NCI-H460 (cell line): ENCODE measurements around the gene FREM2. TPM values are rescaled to one million over a fixed set of nuclear protein-coding genes. Genes with fewer than 3 reads are reported as not detected.

ENCODE experiments used
- DNase-seq: peaks from one replicate; pipeline ENCODE4 v3.0.0-alpha.2; 2016; ENCODE audit warnings: low read depth; ENCODE audit errors: extremely low read depth
- small RNA-seq, 2 experiments: library from RNA; depleted of rRNA; stranded (forward); fragments of <200 nt; gene quantifications; one replicate each; pipeline ENCODE3, GENCODE V24; 2014
- total RNA-seq: library from RNA; depleted of rRNA; stranded (reverse); fragments of >200 nt; shearing (Covaris generic); gene quantifications from 2 replicates; pipeline ENCODE4 v1.2.3, GENCODE V29; 2014

Gene FREM2
- total RNA-seq, 1 experiment from 2014 or later: 0.37 TPM

DNA sequence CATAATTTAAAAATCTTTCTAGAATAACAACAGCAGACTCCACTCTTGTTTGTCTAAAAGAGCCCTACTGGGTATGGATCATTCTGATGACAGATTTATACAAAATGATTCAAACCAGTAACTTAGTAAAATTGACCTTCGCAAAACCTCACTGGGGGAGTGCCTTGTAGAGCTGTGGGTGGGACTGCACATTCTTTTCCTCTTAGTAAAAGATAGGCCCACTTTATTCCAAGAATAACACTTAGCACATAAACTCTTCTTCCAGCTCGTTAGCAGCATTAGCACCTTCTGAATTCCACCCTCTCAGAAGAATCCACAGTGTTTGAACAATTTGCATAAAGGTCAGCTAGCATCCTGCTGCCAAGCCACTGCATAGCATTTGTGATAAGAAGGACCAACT, 196.9 kb downstream of the FREM2 start:
- no peak for DNase-seq

DNA sequence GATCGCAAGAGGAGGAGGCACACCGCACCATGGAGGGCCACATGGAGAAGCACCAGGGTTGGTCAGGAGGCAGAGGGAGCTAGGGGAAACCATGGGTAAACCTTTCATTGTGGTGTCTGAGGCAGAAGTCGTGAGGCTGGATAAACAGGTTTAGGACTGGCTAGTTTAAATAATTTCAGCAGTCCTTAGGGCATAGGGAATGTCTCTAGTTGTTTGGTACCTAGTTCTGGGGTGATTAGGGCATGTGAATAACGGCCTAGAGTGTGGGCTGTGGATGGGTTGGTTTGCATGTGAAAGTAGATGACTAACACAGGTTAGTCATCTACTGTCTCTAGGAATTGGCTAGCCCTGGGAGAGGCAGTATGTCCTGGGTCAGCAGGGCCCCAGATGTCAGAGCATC, 201.4 kb downstream of the FREM2 start:
- no peak for DNase-seq

DNA sequence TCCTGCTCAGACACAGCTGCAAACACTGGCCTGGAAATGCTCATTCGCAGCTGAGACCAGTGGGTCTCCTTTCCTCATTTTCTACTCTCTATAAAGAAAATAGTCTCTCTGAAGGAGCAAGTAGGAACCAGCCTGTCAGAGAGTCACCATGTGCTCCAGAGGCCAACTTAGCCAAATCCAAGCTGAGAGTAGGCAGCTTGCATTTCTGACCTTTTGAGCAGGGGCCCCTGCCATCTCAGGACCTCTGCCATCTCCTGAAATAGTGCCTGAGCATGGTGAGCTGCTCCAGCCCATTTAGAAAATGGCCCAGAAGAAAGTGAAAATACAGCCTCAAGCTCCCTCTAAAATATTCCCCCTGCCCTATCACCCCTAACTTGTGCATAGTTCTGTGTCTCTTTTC, 208.2 kb downstream of the FREM2 start:
- DNase-seq: no peak

DNA sequence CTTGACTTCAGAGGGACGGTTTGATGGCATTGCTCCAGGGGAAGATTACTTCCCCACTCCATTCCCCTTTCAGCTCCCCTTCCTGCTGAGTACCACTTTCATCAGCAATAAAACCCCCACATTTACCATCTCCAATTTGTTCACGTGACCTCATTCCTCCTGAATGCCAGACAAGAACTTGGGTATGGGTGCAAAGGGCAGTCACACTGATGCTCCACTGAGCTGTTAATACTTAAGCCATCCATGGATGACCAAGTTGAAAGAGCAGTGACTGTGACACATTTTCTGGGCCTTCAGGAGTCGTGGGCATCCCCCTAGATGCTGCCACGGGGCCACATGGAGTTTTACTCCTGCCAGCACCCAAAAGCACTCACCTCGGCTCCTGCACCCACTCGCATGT, 210.6 kb downstream of the FREM2 start:
- no peak for DNase-seq

DNA sequence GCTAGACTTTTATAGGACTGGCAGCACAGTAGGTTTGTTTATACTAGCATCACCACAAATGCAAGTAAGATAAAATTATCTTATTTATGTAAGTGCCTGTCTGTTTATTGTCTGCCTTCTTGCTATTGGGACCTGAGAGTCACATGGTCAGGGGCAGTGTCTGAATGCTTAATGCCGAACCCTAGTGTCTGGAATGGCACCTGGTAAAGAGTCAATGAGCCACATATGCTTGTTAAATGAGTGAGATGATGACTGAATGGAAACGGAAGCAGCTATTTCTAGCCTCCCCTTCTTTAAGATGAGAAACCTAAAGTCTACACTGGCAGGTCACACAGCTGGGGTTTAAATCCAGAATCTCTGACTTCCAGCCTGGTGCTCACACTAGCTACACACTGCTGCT, 211.6 kb downstream of the FREM2 start:
- DNase-seq: no peak

DNA sequence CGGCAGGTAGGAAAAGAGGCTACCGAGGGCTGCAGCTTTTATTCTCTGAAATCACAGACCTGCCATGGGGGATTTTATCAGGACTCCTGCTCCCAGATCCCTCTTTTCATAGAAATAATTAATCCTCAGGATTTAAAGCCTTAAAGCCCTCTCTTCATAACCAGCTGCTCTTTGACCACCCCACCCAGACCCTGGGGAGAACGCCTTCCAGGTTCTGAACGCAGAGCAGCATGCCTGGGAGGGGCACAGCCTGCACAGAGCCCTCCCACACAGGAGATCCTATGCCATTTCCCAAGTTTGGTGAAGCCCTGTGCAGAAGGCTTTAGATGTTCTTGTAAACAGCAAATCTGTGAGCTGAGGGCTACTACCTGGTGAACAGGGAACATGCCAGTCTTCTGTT, 212.7 kb downstream of the FREM2 start:
- no peak for DNase-seq

DNA sequence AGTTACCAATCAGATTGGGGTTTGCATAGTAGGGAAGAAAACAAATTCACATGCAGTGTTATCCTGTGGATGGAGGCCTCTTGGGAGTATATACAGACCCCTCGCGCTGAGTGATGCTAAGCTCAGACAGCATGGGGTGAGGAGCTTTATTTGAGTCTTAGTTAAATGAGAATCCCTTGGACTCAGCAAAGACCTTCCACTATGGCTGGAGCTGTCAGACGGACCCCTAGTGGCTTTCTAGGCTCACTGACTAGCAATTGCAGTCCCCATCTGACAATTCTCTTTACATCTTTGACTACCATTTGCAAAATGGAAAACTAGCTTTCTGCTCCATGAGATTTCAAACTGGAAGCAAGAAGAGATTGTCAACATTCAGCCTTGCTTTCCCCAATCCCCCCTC, 213.3 kb downstream of the FREM2 start:
- DNase-seq: no peak

DNA sequence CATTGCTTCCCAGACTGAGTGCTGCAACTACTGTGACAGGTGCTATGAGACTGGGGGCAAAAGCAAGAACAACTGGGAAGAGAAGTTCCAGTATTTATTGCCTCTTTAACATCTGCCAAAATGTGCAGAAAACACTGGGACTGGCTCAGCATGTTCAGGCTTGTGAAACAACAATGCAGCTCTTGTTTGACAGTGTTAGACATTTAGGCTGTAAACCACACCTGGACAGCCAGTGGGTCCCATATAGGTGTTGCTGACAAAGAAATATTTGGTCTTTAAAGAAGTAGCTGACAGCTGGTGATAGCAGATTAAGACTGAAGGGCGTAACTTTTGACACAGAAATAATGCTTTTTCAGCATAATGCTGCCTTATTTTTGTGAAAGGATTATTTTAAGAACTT, 215.7 kb downstream of the FREM2 start:
- DNase-seq: no peak

DNA sequence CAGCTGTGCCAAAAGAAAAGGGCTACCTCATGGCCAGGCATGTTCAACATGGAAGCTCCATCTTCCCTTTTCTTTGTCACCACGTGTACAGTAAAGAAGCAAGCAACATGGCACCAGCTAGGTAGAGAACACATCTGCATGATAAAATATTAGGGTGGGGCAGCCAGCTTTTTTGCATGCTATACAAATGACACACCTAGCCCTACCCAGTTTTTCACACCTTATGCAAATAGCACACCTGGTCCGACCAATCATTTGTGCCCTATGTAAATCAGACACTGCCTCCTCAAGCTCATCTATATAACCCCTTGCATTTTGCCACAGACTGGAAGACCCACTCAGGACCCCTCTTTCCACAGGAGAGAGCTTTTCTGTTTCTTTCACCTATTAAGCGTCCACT, 218.2 kb downstream of the FREM2 start:
- no peak for DNase-seq

DNA sequence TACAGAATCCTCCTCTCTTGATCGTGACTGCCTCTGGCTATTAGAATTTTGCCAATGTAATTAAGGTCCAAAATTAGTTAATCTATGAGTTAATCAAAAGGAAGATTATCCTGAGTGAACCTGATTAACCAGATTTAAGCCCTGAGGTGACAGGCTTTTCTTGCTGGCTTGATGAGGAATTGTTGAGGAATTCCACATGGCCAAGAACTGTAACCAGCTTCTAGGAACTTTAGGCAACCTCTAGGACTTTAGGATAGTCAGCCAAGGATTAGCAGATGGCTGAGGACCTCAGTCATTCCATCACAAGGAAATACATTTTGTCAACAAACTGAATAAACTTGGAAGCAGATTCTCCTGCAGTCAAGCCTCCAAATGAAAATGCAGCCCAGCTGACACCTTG, 219.0 kb downstream of the FREM2 start:
- no peak for DNase-seq

DNA sequence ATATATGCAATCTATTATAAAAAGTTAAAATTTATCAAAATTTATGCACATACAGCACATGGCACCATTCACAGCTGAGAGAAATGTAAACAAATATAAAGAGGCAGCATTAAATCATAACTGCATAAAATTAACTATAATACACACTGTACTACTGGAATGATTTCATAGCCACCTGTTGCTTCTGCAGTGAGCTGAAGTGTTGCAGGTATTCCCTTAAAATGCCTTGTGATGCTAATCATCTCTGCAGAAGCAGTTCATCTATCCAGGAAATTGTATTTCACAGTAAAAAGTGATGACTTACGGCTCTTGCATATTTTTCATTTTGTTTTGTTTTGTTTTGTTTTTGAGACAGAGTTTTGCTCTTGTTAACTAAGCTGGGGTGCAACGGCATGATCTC, 221.7 kb downstream of the FREM2 start:
- DNase-seq: no peak

DNA sequence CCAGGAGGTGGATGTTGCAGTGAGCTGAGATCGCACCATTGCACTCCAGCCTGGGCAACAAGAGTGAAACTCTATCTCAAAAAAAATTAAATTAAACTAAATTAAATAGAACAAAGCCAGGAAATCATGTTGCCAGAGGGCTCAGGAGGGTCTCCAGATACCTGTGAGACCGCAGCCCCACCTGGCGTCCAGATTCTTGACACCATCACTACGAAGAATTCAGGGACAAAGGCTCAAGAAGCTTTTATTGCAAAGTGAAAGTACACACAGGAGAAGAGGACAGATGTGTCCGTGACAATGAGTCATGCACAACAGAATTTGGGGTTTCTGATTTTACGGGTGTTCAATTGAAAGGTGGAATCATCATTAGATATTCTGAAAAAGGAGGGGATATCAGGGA, 227.2 kb downstream of the FREM2 start:
- no peak for DNase-seq

DNA sequence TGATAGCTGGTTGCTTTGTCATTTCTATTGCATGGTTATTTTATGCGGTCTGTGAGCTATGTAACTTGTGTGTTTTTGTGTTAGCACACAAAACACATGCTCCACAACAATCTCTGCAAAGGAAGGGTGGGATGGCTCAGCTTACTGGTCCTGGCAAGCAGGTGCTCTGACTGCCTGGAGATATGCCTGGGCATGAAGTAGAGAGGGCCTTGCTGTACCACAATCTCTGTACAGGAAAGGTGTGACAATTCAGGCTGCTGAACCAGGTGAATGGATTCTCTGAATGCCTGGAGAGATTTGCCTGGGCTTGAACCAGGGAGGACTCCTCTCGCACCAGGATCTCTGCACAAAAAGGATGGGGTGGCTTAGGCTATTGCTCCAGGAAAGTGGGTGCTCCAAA, 234.2 kb downstream of the FREM2 start:
- DNase-seq: no peak

DNA sequence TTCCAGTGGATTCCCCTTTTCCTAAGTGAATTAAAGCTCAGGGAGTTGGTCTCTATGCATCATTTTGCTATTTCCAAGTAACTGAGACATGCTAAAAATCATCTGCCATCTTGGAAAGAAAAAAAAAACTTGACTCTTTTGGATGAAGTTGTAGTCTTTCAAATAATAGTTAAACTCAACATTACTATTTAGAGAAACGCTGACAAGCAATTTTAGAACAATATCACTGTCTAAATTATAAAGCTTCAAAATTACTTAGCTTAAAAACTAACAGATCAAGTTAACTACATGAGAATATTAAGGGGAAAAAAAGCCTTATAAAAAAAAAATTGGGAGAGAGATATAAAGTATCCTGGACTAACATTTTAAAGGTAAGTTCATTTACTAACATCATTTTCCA, 235.3 kb downstream of the FREM2 start:
- no peak for DNase-seq

DNA sequence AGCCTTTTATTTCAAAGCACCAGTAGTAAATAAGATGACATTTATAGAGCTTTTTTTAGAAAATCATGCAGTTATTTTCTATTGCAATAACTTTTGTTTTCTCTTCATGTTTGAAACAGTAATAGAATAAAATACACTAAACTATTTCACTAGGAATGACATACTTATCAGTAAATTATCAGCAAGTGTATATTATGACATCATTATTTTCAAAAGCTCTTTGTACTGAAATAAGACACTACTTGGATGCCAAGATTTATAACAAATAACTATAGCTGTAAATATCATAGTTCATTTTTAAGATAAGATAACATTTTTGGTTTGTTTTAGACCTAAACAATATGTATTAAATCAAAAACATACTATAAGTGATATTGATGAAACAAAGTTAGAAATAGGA, 246.9 kb downstream of the FREM2 start:
- DNase-seq: no peak

Small RNA genes lying within 50 kb of the gene (small RNA-seq; reads per million reads assigned to genes)
- gene PLA2G12AP2 (0 reads per million in 2 experiments), gene RNU6-56P (0 reads per million in 2 experiments)
